ENCODE results near the gene RAMP2.
"Not testable (repeated sequence)": the region's sequence is repeated elsewhere in the genome, so short reads cannot be mapped to it uniquely, and the experiment has no call there.

RAMP2 gene, protein sequence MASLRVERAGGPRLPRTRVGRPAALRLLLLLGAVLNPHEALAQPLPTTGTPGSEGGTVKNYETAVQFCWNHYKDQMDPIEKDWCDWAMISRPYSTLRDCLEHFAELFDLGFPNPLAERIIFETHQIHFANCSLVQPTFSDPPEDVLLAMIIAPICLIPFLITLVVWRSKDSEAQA

DNA sequence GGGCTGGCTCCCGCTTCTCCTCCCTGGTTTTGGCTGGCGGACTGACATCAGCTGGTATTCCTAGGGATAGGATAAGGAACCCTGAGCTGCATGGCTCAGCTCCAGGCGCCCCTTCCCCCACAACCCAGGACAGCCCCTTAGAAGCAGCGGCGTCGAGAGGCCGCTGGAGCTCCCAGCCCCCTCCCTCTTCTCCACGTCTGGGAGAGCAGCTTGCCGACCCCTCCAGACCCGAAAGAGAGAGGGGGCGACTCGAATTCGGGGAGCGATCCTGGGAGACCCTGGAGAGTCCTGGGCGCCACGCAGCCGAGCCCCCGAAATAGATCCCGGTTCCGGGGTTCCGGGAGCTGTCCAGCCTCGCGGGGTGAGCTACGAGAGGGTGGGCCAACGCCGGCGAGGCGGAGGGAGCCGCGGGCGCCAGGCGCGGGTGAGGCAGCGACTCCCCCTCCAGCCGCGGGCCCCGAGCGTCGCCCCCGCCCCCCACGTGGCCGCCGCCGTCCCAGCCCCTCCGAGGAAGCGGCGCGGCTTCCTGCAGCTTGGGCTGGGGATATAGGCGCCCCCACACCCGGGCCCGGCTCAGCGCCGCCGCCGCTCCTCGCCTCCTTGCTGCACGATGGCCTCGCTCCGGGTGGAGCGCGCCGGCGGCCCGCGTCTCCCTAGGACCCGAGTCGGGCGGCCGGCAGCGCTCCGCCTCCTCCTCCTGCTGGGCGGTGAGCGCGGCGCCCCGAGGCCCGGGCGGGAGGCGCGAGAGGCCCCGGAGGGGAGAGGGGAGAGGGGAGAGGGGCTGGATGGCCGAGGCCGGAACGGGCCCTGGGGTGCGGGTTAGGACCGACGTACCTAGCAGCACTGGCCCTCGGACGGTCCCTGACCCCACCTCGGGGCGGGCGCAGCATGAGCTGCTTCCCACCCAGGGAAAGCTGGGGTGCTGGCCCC, at the start of gene RAMP2:
Gene RAMP2 (plus strand): TSS at position 576 of the 930 bp plus-strand sequence. CDS start 35 bp downstream, at position 611.
- in situ Hi-C loops (cut with MboI; ENCODE audit: low pct_unique_long_range_greater_than_20kb, low sequenced_read_pairs), result no loop called here
- DNase-seq, result no peak

GRCh38 chr17:42720996-42721583, 39.9 kb upstream of the RAMP2 start:
- in situ Hi-C loops (cut with MboI; ENCODE audit: low pct_unique_long_range_greater_than_20kb, low sequenced_read_pairs), result no loop called here

DNA sequence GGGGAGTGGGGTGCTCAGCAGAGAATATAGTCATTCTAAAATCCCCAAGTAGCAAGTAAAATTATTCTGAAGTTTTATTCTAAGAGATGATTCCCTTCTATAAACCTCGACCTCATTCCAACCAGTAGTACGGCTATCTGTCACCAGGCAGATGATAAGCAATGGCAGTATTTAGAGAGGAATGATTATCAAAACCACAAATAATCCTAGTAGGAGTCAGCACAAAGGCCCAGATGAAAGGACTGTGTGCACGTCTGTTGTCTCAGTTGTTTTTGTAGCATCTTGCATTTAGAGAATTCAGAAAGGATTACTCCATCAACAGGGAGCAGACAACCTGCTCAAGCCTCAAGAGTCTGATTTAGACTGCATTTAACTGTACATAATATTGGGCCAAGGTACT, 37.4 kb upstream of the RAMP2 start:
- in situ Hi-C loops (cut with MboI; ENCODE audit: low pct_unique_long_range_greater_than_20kb, low sequenced_read_pairs), result no loop called here
- no peak for DNase-seq

More at GRCh38 chr17:42720996-42721583, 39.9 kb upstream of the RAMP2 start:
- peak; percentile 75 for DNase-seq

DNA sequence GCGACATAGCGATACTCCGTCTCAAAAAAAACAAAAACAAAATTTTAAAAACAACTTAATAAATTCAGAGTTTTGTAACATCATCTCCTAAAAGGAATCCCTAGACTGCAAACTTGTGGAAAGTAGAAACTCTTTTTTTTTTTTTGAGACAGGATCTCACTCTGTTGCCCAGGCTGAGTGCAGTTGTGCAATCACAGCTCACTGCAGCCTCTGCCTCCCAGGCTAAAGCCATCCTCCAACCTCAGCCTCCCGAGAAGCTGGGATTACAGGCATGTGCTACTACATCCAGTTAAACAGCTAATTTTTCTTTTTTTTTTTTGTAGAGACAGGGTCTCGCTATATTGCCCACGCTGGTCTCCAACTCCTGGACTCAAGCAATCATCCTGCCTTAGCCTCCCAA, 35.9 kb upstream of the RAMP2 start:
- in situ Hi-C loops (cut with MboI; ENCODE audit: low pct_unique_long_range_greater_than_20kb, low sequenced_read_pairs), result no loop called here
- no peak for DNase-seq

DNA sequence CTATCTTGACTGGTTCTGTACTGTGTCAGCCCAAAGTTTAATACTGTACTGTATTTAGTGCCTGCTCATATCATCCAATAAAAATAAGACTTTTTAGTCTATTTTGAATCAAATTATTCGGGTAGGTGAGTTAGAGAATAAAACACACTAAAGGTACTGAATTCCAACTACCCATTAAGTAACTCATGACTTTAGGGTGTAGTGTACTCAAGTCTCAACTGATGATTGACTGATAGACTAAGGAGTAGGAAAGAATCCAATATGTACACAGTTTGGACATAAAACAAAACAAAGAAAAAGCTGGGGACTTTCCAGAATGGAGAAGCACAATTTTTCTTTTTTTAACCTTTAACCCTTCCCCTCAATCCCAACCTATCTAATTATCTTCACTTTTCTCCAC, 20.3 kb upstream of the RAMP2 start:
- no peak for DNase-seq
- in situ Hi-C loops (cut with MboI; ENCODE audit: low pct_unique_long_range_greater_than_20kb, low sequenced_read_pairs), result no loop called here

GRCh38 chr17:42742916-42743315, 18.1 kb upstream of the RAMP2 start:
- DNase-seq; in situ Hi-C loops (cut with MboI; ENCODE audit: low pct_unique_long_range_greater_than_20kb, low sequenced_read_pairs): not testable (repeated sequence)

DNA sequence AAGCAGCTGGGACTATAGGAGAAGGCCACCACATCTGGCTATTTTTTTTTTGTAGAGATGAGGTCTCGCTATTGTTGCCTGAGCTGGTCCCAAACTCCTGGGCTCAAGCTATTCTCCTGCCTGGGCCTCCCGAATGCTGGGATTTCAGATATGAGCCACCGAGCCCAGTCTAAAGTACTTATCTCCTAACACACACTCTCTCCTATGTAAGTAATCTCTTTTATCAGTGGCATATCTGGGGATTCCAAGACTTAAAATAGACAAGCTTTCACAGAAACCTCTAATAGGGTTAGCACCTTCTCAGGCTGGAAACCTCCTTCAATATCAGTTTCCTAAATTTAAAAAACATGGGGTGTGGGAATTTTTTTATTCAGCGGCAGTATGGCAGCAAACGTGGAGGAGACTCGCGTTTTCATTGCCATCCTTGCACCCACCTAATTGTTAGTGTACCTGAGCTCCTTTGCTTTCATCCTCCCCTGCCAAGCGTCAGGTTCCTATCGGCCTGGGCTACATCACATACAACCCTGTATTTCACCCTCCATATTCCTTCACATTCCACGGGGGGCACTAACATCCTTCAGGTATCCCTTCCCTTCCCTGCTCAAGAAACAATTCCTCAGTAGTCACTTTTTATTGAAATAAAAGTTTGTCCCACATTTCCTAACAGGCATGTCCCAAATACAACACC, 17.3 kb upstream of the RAMP2 start:
- in situ Hi-C loops (cut with MboI; ENCODE audit: low pct_unique_long_range_greater_than_20kb, low sequenced_read_pairs), result no loop called here
- no peak for DNase-seq

GRCh38 chr17:42744283-42744805, 16.7 kb upstream of the RAMP2 start:
- peak; percentile 47 for DNase-seq
- in situ Hi-C loops (cut with MboI; ENCODE audit: low pct_unique_long_range_greater_than_20kb, low sequenced_read_pairs), result no loop called here

DNA sequence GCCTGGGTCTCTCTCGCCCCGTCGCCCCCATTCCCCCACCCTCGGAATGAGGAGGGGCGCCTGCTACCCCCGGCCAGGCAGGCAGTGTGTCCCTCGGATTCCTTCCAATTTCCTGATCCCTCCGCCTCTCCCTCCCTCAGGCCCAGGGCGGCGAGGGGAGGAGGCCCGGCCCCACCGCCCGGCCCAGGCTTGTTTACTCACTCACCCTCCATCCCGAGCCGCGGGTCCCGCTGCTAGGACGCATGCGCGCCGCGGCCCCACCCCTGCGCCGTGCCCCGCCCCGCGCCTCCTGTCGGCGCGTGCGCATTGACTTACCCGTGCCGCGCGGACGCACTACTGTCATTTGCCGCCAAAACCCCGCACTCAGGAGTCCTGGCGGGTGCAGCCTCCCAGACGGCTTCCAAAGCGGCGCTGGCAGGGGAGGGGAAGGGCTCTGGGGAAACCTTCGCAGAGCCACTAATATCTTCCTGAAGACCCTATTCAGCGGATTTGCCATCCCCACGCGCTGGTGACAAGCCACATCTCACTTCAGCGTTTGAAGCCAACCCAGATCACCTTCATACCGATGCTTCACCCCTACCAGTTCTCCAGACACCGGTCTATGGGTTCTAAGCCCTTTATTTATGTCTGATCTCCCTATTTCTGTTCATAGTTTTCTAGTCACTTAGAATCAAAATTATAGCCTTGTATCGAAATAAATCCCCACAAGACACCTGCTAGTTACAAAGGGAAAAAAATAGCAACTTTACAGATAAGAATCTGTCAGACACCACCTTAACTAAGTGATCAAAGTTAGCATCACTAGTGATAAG, 16.0 kb upstream of the RAMP2 start, which contains the start of gene EZH1:
Gene EZH1 (minus strand): TSS at position 235 of the 812 bp plus-strand sequence. CDS start 16,099 bp downstream, outside the sequence.
- DNase-seq, result peak; percentile 93

DNA sequence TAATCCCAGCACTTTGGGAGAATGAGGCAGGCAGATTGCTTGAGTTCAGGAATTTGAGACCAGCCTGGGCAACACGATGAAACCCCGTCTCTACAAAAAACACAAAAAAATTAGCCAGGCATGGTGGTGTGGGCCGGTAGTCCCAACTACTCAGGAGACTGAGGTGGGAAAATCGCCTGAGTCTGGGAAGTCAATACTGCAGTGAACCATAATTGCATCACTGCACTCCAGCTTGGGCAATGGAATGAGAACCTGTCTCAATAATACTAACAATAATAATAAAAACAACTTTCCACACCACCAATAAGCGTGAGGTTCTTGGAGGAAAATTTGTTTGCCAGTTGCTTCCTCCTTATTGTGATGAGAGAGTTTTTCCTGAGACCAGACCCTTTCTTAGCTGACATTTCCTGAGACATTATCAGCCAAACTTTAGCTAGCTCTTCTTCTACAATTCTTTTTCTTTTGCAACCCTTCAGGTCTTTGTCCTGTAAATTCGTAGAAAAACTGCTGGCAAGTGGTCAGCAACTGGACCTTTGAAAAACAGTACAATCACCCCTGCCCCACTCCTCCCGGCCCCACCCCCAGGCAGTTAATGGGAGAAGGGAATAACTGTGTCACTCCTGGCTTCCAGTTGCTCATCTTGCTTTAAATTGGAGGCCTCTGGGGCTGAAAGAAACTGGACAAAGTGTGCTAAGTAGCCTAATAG, 12.7 kb upstream of the RAMP2 start:
- DNase-seq, result no peak
- in situ Hi-C loops (cut with MboI; ENCODE audit: low pct_unique_long_range_greater_than_20kb, low sequenced_read_pairs), result no loop called here

More for the DNA sequence above, 16.0 kb upstream of the RAMP2 start, which contains the start of gene EZH1:
- in situ Hi-C loops (cut with MboI; ENCODE audit: low pct_unique_long_range_greater_than_20kb, low sequenced_read_pairs), result no loop called here

DNA sequence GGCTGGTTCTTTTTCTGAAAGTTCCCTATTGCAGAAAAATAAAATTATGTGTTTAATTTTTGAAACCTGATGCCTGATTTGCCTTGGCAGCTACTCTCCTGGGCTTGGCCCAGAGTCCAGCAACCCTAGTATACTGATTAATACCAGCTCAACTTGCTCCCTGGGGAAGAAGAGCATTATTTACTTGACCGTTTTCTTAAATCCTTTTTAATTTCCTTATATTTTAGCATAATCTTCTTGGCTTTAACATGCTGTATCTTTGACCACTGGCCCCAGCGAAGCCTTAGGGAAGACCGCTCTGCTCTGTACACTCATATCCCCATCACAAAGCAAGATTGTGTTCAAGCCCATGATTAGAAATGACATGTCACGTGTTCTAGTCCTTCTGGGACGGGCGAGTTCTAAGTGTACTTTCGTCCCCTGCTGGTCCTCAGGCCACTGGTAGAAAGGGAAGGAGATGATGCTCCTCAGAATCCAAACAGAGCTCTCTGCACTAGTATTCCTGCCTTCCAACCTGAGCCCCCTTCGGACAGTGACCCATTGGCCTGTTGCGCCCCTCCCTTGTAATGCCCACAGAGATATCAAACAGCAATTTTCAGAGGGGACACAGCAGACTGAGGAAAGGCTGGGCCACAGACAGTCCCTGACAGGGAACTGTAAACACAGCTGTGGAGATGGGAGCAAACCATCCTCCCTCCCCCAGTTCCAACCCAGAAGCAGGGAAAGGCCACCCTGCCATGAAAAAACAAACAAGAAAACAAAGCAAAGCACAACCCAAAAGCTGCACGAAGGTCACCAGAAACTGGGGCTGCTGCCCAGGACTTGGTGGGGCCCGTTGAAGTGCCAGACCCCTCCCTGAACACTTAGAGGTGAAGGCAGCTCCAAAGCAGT, 11.9 kb upstream of the RAMP2 start:
- DNase-seq, result no peak
- in situ Hi-C loops (cut with MboI; ENCODE audit: low pct_unique_long_range_greater_than_20kb, low sequenced_read_pairs), result no loop called here

GRCh38 chr17:42750739-42751344, 10.2 kb upstream of the RAMP2 start:
- peak; percentile 87 for DNase-seq
- in situ Hi-C loops (cut with MboI; ENCODE audit: low pct_unique_long_range_greater_than_20kb, low sequenced_read_pairs), result no loop called here

- DNase-seq, result no peak
- in situ Hi-C loops (cut with MboI; ENCODE audit: low pct_unique_long_range_greater_than_20kb, low sequenced_read_pairs), result no loop called here
Measured at GRCh38 chr17:42751628-42752027, 9.4 kb upstream of the RAMP2 start.

DNA sequence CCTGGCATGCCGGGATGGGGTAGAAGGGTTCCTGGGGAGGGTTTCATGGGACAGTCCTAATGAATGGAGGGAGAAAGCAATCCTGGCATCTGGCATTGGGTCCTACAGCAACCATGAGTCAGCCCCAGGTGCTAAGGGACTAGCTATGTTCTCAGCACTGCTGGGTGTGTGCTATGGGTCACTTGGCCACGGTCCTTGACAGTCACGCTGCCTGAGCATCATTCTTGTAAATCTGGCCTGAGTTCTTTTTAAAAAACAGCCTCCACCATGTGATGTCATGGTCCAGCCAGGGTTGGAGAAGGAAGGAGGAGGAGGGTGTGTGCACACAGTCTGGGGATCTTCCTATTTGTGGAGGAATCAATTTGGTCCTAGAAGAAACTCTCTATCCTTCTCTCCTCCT, 6.2 kb upstream of the RAMP2 start:
- no peak for DNase-seq

GRCh38 chr17:42759982-42760651, 910 bp upstream of the RAMP2 start:
- DNase-seq, result peak; percentile 14
- in situ Hi-C loops (cut with MboI; ENCODE audit: low pct_unique_long_range_greater_than_20kb, low sequenced_read_pairs), result no loop called here

More for the DNA sequence above, 6.2 kb upstream of the RAMP2 start:
- in situ Hi-C loops (cut with MboI; ENCODE audit: low pct_unique_long_range_greater_than_20kb, low sequenced_read_pairs), result no loop called here

- DNase-seq, result no peak
- in situ Hi-C loops (cut with MboI; ENCODE audit: low pct_unique_long_range_greater_than_20kb, low sequenced_read_pairs), result no loop called here
Measured at GRCh38 chr17:42761638-42762037, 611 bp downstream of the RAMP2 start.

Measured in KBM-7 (cell line).